ENCODE data around the gene FAM20B. TPM values are rescaled to one million over a fixed set of nuclear protein-coding genes. Genes with fewer than 3 reads are reported as not detected.
"Not testable (repeated sequence)": the region's sequence is repeated elsewhere in the genome, so short reads cannot be mapped to it uniquely, and the experiment has no call there.

Gene FAM20B
- total RNA-seq, 1 experiment from 2014 or later = 24.9 TPM

DNA sequence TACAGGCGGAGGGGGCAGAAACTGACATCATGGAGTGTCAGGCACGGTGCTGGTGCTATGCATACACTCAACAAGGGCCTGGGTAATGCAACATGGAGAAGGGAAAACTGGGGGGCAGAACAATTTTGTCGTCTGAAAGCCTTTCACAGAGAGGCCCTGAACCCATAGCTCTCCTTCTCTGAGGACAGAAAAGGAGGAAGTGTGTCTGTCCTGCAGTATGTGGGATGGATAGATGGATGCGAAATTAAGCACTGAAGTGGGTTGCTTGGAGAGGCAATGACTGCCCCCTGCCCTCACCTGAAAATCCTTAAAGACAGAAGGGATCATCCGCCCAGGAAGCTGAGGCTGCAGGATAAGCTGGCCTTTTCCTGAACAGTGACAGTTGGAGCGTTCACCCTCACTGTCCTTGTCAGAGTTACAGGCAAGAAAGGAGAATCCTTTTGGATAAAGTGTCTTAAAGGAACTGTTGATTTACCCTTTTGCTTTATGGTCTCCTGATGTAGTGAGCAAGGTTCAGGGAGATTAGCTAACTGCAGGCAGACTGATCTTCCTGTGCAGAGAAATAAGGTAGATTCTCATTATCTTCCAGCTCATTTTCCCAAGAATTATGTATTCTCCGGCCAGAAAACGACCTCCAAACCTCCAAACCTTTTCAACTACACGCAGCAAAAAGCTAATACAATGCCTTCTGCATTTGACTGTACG, 1.6 kb upstream of the FAM20B start:
- no peak for DNase-seq (ENCODE audit: low read depth)

DNA sequence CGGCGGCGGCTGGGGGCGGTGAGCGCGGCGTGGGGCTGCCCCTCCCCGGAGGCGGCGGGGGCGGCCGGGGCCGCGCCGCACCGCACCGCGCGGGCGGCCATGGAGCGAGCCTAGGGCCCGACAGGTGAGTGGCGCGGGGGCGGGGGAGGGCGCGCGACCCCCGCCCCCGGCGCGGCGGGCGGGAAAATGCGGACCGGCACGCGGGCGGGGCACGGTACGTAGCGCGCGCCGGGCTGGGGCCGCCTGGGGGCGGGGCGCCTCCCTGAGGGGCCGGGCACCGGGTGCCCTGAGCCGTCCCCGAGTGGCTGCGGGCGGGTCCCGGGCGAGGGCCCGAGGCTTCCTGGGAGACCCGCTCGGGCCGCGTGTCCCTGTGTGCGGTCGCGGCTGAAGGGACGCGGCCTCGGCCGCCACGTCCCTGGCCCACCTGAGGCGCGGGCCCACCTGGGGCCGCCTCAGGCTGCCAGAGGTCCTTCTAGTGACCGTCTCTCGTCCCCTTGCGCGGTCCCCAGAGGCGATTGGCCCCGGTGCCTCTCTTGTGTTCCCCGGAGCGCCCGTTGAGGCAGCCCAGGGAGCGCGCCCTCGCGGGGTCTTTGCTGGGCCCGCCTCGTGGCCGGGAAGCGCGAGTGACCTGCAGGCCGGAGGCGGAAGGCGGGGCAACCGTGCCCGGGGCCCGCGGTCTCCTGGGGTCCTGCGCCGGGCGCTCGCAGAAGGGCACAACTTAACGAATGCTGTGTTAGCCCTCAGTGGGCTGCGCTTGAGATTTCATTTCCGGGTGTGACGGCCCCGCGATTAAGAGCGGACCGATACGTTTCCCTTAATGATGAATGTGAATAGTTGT, 500 bp downstream of the FAM20B start:
- peak; percentile 56 for DNase-seq (ENCODE audit: low read depth)

DNA sequence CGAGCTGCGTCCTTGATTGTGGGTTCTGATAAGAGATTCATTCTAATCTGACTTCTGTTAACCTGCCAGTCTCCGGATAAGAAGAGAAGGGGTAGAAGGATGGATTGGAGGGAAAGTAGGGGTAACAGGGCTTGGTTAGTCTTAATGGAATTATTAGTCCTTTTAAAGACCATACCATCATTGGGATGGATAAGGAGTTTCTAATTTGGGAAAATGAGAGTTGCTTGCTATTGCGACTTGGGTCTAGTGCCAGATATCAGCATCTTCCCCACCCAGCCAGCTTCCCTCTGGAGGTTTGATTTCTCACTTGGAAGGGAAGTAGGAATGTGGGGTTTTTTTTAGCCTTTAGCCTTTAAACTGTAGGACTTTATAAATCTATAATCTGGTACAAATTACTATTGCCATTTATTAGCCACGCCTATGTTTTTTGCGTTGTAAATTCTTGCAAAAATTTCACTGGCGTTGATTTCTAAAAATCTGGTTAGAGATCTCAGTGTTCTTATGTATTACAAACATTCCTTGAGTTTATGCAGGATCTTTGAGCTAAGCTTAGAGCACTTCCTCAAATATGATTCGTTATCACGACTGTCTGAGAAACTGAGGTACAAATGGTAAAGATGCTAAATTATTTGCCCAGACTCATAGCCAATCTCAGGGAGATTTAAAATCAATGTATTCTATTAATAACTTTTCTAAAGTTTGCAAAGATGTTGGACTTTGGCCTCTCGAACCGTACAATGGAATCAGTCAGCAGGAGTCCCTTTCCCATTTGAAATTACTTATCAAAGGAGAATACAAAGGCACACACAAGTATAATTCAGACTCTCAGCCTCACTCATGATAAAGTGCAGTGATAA, 1.3 kb downstream of the FAM20B start:
- DNase-seq (ENCODE audit: low read depth) = no peak

DNA sequence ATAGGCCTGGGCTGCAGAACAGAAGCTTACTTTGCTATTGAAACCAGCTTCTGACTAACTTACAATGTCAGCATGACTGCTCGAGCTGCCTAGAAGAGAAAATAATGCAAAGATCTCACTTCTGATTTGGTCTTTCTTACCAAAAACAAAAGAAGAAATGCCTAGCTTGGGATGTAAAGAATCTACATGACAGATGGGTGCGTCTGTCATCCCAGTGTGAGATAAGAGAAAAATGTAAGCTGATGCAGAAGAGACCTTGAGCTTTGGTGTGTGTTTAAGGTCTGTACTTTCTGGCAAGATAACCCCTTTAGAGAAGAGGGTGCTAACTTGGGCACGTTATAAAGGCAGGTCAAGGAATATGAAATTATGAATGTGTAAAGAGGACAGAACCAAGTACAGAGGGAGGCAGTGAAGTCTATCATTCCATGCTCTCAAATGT, 3.6 kb downstream of the FAM20B start:
- no peak for DNase-seq (ENCODE audit: low read depth)

DNA sequence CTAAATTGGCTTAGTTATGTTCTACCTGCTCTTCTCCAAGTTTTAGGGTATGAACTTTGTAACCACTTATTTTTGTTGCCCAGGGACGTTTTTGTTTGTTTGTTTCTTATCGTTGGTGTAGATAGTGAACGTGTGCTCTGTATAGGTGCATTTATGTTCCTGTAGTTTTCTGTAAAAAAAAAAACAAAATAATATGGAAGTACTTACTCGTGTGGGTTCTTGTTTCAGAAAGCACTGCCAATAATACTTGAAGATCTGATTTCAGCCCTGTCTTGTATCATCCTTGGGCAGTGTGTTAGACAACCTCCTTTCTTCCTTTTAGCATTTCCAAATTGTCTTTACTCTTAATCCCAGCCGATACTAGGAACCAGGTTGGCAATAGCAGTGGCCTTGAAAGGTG, 4.4 kb downstream of the FAM20B start:
- DNase-seq (ENCODE audit: low read depth) = no peak

DNA sequence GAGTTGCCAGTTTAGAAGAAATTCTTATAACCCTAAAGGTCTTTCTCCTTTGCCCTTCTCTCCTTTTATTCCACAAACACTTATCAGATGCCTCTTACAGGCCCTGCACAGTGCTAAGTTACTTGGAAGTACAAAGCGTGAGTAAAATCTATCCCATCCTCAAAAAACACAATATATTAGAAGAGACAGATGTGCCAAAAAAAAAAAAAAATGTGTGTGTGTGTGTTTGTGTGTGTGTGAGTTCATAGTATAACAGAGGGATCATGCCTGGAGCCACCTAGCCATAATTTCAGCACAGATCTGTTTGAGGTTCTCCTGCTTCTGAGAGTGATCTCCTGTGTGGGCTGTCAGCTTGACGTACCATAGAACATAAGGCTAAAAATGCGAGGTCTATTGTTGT, 5.0 kb downstream of the FAM20B start:
- DNase-seq (ENCODE audit: low read depth) = no peak

DNA sequence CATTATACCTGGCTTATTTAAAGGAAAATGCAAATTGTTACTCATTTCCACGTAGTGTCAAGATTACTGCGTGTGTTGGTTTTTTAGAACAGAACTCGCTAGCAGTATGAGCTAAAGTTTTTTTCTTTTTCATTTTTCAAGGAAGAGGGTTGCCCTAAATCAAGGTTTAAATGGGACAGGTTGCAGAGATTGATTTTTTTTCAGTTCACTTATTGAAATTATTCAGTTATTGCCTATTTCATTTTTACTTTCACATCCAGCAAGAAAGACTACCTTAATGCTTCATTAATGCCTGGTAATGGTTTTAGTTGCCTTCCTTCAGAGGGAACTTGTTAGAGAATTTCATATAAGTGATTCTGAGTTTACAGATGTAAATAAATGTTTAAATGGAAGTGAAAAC, 5.6 kb downstream of the FAM20B start:
- no peak for DNase-seq (ENCODE audit: low read depth)

DNA sequence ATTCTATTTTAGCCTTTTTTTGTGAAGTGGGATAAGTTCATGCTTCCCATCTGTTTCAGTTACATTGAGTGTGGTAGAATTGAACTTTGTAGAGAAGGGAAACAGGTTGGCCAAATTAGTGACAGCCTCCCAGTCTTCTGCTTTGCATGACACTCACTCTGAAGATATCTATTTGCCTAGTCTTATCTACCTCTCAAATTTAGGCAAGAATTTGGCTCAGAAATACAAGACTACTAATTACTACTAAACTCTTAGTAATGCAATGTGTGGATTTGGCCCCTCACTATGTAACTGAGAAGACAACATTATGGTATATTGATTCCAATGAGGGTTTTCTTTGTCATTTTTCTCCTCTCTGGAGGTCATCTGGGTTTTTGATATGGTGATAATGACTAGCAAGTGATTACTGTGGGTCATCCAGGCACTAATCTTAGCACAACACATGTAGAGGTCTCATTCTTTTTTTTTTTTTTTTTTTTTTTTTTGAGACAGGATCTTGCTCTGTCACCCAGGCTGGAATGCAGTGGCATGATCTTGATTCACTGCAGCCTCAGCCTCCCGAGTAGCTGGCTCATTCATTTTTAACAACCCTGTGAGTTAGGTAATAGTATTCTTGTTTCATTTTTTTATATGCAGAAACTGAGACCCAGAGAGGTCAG, 6.3 kb downstream of the FAM20B start:
- DNase-seq (ENCODE audit: low read depth) = peak; percentile 74

DNA sequence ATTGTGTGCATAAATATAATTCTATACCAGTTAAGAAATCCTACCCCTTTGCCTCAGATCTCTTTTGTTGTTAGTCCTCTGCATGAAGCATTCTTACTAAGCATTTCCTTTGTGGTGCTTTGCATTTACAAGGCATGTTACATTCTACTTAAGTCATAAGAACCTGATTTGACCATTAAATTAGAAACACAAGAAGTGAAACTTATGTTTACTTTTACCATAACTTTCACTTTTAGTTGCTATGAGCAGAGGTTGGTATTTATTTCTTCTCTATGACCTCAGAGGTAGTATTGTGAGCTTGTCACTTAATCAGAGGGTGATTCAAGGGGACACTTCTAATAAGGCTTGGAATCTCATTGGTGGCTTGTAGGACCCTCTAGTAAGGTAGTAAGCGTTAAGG, 9.0 kb downstream of the FAM20B start:
- peak; percentile 25 for DNase-seq (ENCODE audit: low read depth)

DNA sequence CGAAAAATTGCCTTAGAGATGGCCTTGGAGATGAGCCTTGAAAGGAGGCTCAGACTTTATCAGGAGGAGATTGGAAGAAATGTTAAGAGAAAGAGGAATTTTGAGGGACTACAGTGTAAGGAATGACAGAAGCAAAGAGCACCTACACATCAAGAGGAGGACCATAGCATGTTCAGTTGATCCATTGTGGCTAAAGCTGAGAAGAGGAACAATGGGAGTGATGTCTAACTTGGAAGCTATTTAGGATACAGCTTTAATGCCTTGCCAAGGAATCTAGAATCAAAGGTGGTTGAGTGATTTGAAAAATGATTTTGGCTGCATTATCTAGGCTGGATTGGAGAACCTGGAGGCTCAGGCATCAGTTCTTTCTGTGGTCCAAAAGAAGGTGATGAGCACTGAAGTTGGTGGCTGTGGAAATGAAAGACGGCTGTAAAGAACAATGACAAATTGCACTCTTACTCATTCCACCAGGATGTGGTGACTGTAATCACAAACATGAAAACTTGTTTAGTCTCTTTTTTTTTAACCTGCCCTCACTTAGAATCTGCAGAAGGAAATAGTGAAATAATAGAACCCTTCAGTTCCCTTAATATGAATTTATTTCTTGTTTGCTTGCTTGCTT, 11.3 kb downstream of the FAM20B start:
- DNase-seq (ENCODE audit: low read depth) = peak; percentile 71

DNA sequence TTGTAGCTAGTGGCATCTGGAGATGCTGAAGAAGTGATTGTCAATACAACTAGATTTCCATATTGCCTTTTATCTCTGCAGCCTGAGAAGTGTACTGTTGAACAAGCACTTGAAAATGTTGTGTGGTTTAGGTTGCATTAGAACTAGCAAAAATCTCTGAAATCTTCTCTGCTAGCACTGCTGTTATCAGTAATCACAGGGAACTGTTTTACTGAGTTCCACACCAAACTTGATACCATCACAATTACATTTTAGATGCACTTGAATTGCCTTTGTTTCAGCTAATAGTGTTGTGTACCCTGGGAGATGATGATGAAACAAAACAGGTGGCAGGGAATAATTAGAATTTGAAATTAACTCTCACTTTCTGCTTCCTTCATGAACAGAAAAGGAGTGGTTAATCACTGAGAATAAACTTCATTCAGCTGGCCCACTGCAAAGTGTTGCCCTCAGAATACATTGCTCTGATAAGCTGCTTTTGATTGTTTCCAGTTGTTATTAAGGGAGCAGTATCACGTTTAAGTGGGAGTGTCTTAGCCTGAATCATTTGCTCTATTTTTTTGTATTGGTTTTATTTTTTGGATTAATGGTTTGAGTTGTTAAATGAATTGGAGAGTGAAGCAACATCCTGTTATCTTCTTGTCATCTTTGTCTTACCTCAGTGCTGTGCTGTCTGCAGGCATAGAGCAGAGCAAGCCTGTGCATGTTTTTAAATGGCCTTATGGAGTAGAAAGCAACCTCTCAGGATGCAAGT, 13.0 kb downstream of the FAM20B start:
- no peak for DNase-seq (ENCODE audit: low read depth)

DNA sequence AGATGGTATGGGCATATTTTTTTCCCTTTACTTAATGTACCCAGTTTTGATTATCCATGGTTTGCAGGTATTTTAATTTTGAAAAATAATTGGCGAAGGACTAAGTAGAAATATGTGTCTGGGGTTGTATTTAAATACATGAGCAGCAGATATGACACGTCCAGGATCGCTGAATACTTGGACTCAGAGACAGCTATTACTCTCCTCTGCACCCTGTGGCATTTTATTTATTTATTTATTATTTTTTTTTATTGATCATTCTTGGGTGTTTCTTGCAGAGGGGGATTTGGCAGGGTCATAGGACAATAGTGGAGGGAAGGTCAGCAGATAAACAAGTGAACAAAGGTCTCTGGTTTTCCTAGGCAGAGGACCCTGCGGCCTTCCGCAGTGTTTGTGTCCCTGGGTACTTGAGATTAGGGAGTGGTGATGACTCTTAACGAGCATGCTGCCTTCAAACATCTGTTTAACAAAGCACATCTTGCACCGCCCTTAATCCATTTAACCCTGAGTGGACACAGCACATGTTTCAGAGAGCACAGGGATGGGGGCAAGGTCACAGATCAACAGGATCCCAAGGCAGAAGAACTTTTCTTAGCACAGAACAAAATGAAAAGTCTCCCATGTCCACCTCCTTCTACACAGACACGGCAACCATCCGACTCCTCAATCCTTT, 13.9 kb downstream of the FAM20B start:
- DNase-seq (ENCODE audit: low read depth) = not testable (repeated sequence)

DNA sequence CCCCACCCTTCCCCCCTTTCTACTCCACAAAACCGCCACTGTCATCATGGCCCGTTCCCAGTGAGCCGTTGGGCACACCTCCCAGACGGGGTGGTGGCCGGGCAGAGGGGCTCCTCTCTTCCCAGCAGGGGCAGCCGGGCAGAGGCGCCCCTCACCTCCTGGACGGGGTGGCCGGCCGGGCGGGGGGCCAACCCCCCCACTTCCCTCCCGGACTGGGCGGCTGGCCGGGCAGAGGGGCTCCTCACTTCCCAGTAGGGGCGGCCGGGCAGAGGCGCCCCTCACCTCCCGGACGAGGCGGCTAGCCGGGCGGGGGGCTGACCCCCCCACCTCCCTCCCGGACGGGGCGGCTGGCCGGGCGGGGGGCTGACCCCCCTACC, 14.5 kb downstream of the FAM20B start:
- not testable (repeated sequence) for DNase-seq (ENCODE audit: low read depth)

DNA sequence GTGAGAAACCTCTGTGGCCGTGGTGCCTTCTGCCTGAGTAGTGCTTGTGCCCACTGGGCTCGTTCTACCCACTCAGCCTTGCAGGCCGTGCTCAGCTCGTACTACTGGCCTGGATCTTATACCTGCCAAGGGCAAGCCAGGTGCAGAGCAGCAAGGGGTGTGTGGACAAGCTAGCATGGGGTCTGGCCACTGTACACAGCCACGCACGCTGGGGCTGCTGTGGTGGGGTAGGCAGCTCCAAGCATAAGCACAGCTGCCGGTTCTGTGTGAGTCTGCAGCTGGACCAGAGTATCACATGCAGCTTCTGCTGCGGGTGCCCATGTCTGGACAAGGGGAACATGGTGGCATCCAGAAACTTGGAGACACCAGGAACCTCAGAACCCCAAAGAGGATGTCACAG, 16.4 kb downstream of the FAM20B start:
- DNase-seq (ENCODE audit: low read depth) = no peak

DNA sequence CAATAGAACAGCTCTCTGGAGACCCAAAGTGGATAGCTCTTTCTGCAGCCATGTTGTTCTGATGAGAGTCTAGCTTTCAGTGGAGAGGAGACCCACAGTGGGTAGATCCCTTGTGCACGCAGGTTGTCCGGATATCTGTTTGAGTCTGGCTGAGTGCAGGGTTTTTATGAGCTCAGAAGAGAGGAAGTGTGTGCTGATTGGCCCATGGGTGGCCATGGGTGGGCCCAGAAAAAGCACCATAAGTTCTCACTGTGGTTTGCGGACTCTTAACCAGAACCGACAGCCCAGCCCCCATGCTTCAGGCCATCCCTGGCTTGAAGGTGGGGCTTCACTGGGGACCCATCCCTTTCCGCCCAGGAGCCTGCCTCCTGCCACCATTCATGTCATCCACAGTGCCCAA, 17.0 kb downstream of the FAM20B start:
- DNase-seq (ENCODE audit: low read depth) = no peak

DNA sequence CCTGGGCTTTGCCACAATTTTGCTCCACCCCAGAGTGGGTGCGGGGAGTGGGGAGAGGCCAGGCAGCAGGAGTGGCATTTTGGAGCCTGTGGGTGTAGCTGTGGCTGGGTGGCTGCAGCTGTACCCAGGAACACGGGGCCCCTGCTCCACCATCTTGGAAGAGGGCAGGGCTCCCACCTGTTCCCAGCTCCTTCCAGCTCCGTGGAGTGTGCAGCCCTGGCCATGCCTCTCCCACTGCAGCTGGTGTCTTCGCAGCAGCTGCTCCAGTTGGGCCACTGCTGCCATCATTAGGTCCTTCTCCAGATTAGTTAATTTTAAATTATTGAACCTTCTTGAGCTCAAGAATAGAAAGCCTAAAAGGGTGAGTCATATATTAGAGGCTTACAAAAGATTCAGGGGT, 17.6 kb downstream of the FAM20B start:
- DNase-seq (ENCODE audit: low read depth) = no peak

DNA sequence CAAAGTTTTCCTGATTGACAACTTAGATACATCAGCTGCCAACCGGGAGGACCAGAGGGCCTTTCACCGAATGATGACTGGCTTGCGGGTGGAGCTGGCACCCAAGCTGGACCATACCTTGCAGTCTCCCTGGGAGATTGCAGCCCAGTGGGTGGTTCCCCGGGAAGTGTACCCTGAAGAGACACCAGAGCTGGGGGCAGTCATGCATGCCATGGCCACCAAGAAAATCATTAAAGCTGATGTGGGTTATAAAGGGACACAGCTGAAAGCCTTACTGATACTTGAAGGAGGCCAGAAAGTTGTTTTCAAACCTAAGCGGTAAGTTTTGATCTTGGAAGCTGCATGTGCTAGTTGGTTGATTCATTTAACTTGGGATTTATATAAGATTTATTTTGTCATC, 18.2 kb downstream of the FAM20B start:
- no peak for DNase-seq (ENCODE audit: low read depth)

DNA sequence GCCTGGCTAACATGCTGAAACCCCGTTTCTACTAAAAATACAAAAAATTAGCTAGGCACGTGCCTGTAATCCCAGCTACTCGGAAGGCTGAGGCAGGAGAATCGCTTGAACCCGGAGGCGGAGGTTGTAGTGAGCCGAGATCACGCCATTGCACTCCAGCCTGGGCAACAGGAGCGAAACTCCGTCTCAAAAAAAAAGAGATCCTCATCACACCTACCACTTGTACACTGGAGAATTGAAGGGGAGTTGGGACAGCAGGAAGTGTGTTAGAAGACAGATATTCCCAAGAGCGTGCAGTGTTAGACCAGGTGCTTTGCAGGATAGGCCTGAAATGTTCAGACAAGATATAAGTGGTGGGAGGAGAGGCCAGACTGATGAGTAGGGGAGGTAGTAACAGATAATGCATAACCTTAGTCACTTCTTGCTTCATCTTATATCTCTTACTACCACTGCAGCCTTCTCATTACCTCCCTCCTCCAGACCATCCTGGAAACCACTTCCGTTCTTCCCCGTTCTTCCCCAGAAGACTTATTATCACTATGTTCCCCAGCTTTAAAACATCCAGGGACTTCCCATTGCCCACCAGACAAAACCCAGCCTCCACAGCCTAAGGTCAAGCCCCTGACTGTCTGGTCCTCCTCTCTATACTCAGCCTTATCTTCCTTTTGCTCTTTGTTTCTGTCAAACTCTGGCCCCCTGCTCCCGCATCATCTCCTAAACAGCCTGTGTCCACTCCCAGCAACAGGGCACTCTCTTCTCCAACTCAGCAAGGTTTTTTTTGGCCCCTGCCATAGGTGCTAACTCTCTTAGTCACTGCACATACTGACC, 21.3 kb downstream of the FAM20B start:
- DNase-seq (ENCODE audit: low read depth) = peak; percentile 45

DNA sequence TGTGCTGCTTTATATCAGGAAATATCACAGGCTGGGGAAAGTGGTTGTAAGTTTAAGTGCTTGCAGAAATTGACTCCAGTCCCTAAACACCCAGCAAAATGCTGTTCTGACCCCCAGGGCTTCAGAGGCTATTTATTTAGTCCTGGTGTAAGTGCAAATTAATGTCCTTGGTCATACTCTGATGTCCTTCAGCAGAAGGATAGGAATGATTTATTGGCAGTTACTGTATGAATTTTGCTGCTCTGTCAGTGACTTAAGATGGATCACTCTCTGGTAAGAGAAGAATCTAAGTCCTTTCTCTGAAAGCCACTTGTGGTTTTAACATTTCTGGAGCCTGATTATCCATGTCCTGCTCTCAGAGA, 21.9 kb downstream of the FAM20B start:
- no peak for DNase-seq (ENCODE audit: low read depth)
